Common myeloid progenitor, CD34-positive (primary cell): Measurements from ENCODE around the gene CEP76.
A peak's percentile ranks its signal among the peaks of the same experiment; 100 is the strongest.

Experiments
- CTCF ChIA-PET: fragments of 350-600 bp; sonication (Branson Sonifier 250); formaldehyde crosslinking; loops from one replicate; lab custom pipeline; 2021; ENCODE audit warnings: antibody characterized with exemption; lab: Charles Lee
- POLR2A ChIA-PET: fragments of 350-600 bp; sonication (Branson Sonifier 250); formaldehyde crosslinking; loops from one replicate; lab custom pipeline; 2021; ENCODE audit warnings: antibody characterized with exemption; lab: Charles Lee
- DNase-seq, 3 donors: peaks; one replicate each; pipeline versions ENCODE4 v3.0.0 to v3.0.0-alpha.2; 2013
- H3K27ac ChIP-seq, 2 experiments: 1 replicate in 1 of 2; 2 replicates in 1 of 2; pipeline ENCODE4 v1.7.0; 2013; ENCODE audit warnings: inconsistent platforms in 2 of 2, low read length in 2 of 2, mild to moderate bottlenecking in 2 of 2, low read depth in 1 of 2, moderate library complexity in 1 of 2; ENCODE audit not compliant: severe bottlenecking in 2 of 2, insufficient read depth in 1 of 2, poor library complexity in 1 of 2
- H3K27me3 ChIP-seq, 5 experiments: replicated peaks in 2 of 5; 1 replicate in 3 of 5; 2 replicates in 2 of 5; pipeline versions ENCODE4 v1.6.1 to v1.7.0; 2013; ENCODE audit warnings: low read length in 4 of 5, mild to moderate bottlenecking in 2 of 5, moderate library complexity in 2 of 5, inconsistent platforms in 1 of 5; ENCODE audit not compliant: insufficient read depth in 5 of 5, control insufficient read depth in 4 of 5
- H3K36me3 ChIP-seq, 4 experiments: 1 replicate in 2 of 4; 2 replicates in 2 of 4; pipeline versions ENCODE4 v1.6.1 to v1.7.0; 2013; ENCODE audit warnings: low read length in 3 of 4, control low read depth in 1 of 4, mild to moderate bottlenecking in 1 of 4; ENCODE audit not compliant: control insufficient read depth in 4 of 4, insufficient read depth in 4 of 4
- H3K4me1 ChIP-seq, 4 experiments: 1 replicate in 3 of 4; 2 replicates in 1 of 4; pipeline versions ENCODE4 v1.6.1 to v1.7.1; 2013; ENCODE audit warnings: low read length in 3 of 4, mild to moderate bottlenecking in 3 of 4, control low read depth in 1 of 4, inconsistent platforms in 1 of 4, moderate library complexity in 1 of 4; ENCODE audit not compliant: control insufficient read depth in 4 of 4, insufficient read depth in 4 of 4; ENCODE audit errors: control extremely low read depth in 1 of 4
- H3K4me3 ChIP-seq, 7 experiments: 1 replicate in 4 of 7; 2 replicates in 3 of 7; pipeline versions ENCODE4 v1.5.1 to v1.7.0; 2013; ENCODE audit warnings: mild to moderate bottlenecking in 7 of 7, low read length in 6 of 7, moderate library complexity in 6 of 7, inconsistent platforms in 2 of 7, low read depth in 2 of 7, control low read depth in 1 of 7; ENCODE audit not compliant: insufficient read depth in 4 of 7, control insufficient read depth in 1 of 7; ENCODE audit errors: extremely low read depth in 1 of 7
- H3K9me3 ChIP-seq, 5 experiments: 1 replicate in 4 of 5; 2 replicates in 1 of 5; pipeline versions ENCODE4 v1.6.1 to v1.7.1; 2013; ENCODE audit warnings: low read length in 4 of 5, mild to moderate bottlenecking in 2 of 5, inconsistent platforms in 1 of 5, low read depth in 1 of 5, moderate library complexity in 1 of 5; ENCODE audit not compliant: control insufficient read depth in 4 of 5, insufficient read depth in 2 of 5; ENCODE audit errors: control extremely low read depth in 1 of 5
- WGBS: methylation state at CpG from one replicate; pipeline ENCODE4 v1.1.5; 2013; ENCODE audit not compliant: insufficient coverage; 5-methylcytosine and 5-hydroxymethylcytosine counted together

Gene CEP76

GRCh38 chr18:12737243-12737902 lies 34.9 kb upstream of the CEP76 start:
- 98% methylated on average over 12 of the region's 19 CpGs for WGBS
- DNase-seq, result no peak
- Histone ChIP-seq H3K9me3 (no peaks in the 10 kb centered on the region), H3K36me3 (no peaks in the 10 kb centered on the region), H3K4me3 (no peak overlapping the region), H3K27ac (no peak overlapping the region), H3K4me1 (no peaks in the 10 kb centered on the region), H3K27me3 (no peaks in the 10 kb centered on the region)
- CTCF ChIA-PET, result interaction anchor here (1.1 to 11.4 kb wide), 6 partner anchors 9 to 198 kb away, joined by 3 to 106 read pairs (median 6); no protein-coding TSS in a partner anchor
- POLR2A ChIA-PET, result interaction anchor here (0.5 kb wide), 1 partner anchor 158 kb away, joined by 3 read pairs; no protein-coding TSS in a partner anchor

- peaks cover 0 to 4% (median 0%) of the 10 kb centered on the region in 5 experiments for H3K9me3 ChIP-seq
- no peak overlapping the region for H3K4me3 ChIP-seq
- WGBS, result 51% methylated on average over 8 of the region's 14 CpGs
- H3K27ac ChIP-seq, result no peak overlapping the region
- peaks cover 0 to 12% (median 9%) of the 10 kb centered on the region in 4 experiments for H3K4me1 ChIP-seq
- H3K36me3 ChIP-seq, result peaks cover 7 to 46% (median 26%) of the 10 kb centered on the region in 4 experiments
- peak; percentile 72 to 85 (median 76) for DNase-seq
- ChIA-PET CTCF (interaction anchor here (0.7 to 12.9 kb wide), 18 partner anchors 12 to 433 kb away, joined by 3 to 130 read pairs (median 4); no protein-coding TSS in a partner anchor), POLR2A (interaction anchor here (0.7 kb wide), 1 partner anchor 154 kb away, joined by 3 read pairs; no protein-coding TSS in a partner anchor)
- no peaks in the 10 kb centered on the region for H3K27me3 ChIP-seq
Observed at GRCh38 chr18:12726774-12727550, 24.4 kb upstream of the CEP76 start.

DNA sequence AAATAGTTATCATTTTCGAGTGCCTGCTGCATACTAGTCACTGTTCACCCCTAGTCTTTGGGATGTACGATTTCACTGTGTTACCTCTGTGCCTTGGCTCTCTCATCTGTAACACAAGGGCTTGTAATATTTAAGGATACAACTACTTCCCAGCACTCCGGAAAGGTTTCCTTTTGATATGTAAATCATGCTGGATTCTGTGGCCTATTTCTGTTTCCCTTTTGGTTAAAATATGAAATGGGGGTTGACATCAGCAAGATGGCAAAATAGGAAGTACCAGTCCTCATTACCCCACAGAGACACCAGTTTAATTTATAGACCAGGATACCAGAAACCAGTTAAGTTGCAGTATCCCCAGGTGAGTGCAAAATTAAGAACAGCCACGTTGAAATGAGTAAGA lies 23.8 kb upstream of the CEP76 start:
- Histone ChIP-seq H3K9me3 (peaks cover 0 to 4% (median 0%) of the 10 kb centered on the region in 5 experiments), H3K4me3 (no peak overlapping the region), H3K27ac (no peak overlapping the region), H3K27me3 (no peaks in the 10 kb centered on the region), H3K4me1 (peaks cover 0 to 12% (median 9%) of the 10 kb centered on the region in 4 experiments), H3K36me3 (peaks cover 8 to 46% (median 29%) of the 10 kb centered on the region in 4 experiments)
- POLR2A ChIA-PET, result interaction anchor here (0.7 kb wide), 1 partner anchor 155 kb away, joined by 3 read pairs; no protein-coding TSS in a partner anchor
- peak in 1 of 3 donors; percentile 19 for DNase-seq
- WGBS, result 100% methylated on average over 1 of the region's 4 CpGs
- CTCF ChIA-PET, result interaction anchor here (0.9 to 12.9 kb wide), 14 partner anchors 10 to 218 kb away, joined by 3 to 130 read pairs (median 4); no protein-coding TSS in a partner anchor

DNA sequence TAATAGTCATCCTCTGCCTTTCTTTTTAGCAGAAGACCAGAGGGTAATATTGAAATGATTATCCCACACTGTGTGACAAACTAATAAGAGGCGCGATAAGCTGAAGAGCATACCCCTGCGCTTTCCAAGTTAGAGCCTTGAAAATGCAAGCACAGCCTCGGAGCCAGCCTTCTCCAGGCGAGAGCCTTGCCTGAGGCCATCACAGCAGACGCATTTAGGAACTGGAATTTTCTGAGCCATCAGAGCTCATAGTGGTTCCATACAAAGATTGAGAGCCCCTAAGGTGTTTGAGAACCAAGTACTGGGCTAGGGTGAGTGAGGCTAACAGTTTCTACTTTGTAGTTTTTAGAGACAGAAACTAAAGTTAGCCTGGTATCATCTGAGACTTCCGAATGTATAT lies 20.2 kb upstream of the CEP76 start:
- WGBS, result 100% methylated on average over 6 of the region's 7 CpGs
- Histone ChIP-seq H3K27me3 (no peaks in the 10 kb centered on the region), H3K9me3 (no peaks in the 10 kb centered on the region), H3K4me1 (peaks cover 0 to 12% (median 9%) of the 10 kb centered on the region in 4 experiments), H3K36me3 (peaks cover 14 to 69% (median 41%) of the 10 kb centered on the region in 4 experiments), H3K27ac (no peak overlapping the region), H3K4me3 (no peak overlapping the region)
- ChIA-PET CTCF (interaction anchor here (0.9 to 12.9 kb wide), 8 partner anchors 12 to 221 kb away, joined by 3 to 130 read pairs (median 4); no protein-coding TSS in a partner anchor), POLR2A (interaction anchor here (0.5 kb wide), 1 partner anchor 204 kb away, joined by 3 read pairs; no protein-coding TSS in a partner anchor)
- no peak for DNase-seq

GRCh38 chr18:12721495-12722275 lies 19.2 kb upstream of the CEP76 start:
- 92% methylated on average over 3 of the region's 5 CpGs for WGBS

DNA sequence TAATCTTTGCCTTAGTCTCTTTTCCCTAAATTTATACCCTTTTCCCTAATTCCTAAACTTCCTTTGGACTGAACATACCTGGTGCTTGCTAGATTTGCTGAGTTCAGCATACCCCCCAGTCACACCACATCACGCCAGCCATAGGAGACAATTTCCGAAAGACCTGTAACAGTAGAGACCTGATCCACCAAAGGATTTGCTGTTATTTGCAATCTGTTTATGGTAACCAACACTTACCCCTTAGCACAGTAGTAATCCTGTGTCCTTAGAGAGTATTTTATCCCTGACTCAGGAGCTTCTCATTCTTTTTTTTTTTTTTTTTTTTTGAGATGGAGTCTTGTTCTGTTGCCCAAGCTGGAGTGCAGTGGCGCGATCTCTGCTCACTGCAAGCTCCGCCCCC lies 8.9 kb upstream of the CEP76 start:
- CTCF ChIA-PET, result interaction anchor here (0.9 to 1.9 kb wide), 4 partner anchors 10 to 223 kb away, joined by 3 to 6 read pairs (median 4); no protein-coding TSS in a partner anchor
- WGBS, result no CpG with 5 or more reads among the region's 5 CpGs

More at GRCh38 chr18:12721495-12722275, 19.2 kb upstream of the CEP76 start:
- DNase-seq, result no peak
- Histone ChIP-seq H3K4me1 (peaks cover 0 to 9% (median 6%) of the 10 kb centered on the region in 4 experiments), H3K36me3 (peaks cover 21 to 76% (median 46%) of the 10 kb centered on the region in 4 experiments), H3K9me3 (no peaks in the 10 kb centered on the region), H3K27ac (no peak overlapping the region), H3K4me3 (no peak overlapping the region), H3K27me3 (no peaks in the 10 kb centered on the region)
- ChIA-PET CTCF (interaction anchor here (0.8 to 12.9 kb wide), 6 partner anchors 11 to 213 kb away, joined by 3 to 130 read pairs (median 4); partner anchors contain the start of genes CEP76 and PSMG2), POLR2A (no interaction called here)

More for the DNA sequence above, 8.9 kb upstream of the CEP76 start:
- no peaks in the 10 kb centered on the region for H3K4me1 ChIP-seq
- H3K36me3 ChIP-seq, result peaks cover 19 to 68% (median 52%) of the 10 kb centered on the region in 4 experiments
- H3K27me3 ChIP-seq, result no peaks in the 10 kb centered on the region
- POLR2A ChIA-PET, result no interaction called here
- no peak for DNase-seq
- no peaks in the 10 kb centered on the region for H3K9me3 ChIP-seq
- H3K27ac ChIP-seq, result no peak overlapping the region
- no peak overlapping the region for H3K4me3 ChIP-seq
